MM.1S (cell line): ENCODE measurements around the gene CASTOR2.
"Not testable (repeated sequence)": the region's sequence is repeated elsewhere in the genome, so short reads cannot be mapped to it uniquely, and the experiment has no call there.

ENCODE experiments used
- DNase-seq: peaks from one replicate; pipeline ENCODE4 v3.0.0-alpha.2; 2015
- H2AFZ ChIP-seq: fragments of 300-600 bp; sonication (generic); 2 replicates; pipeline ENCODE4 v1.6.0; 2016; ENCODE audit warnings: antibody characterized with exemption, low read length
- H3F3A ChIP-seq: fragments of 300-600 bp; sonication (generic); 2 replicates; pipeline ENCODE4 v1.6.1; 2016; ENCODE audit warnings: mild to moderate bottlenecking, antibody characterized with exemption, low read length, moderate library complexity, mixed read lengths; ENCODE audit not compliant: insufficient read depth
- H3K27ac ChIP-seq: fragments of 300-600 bp; sonication (generic); 2 replicates; pipeline ENCODE4 v1.5.1; 2016; ENCODE audit warnings: mild to moderate bottlenecking, low read length
- H3K27me3 ChIP-seq: fragments of 300-600 bp; sonication (generic); replicated peaks from 2 replicates; pipeline ENCODE4 v1.6.0; 2016; ENCODE audit warnings: low read length; ENCODE audit not compliant: insufficient read depth
- H3K36me3 ChIP-seq: fragments of 300-600 bp; sonication (generic); replicated peaks from 2 replicates; pipeline ENCODE4 v1.6.1; 2016; ENCODE audit warnings: mild to moderate bottlenecking, low read length, mixed read lengths; ENCODE audit not compliant: insufficient read depth
- H3K4me1 ChIP-seq: fragments of 300-600 bp; sonication (generic); 2 replicates; pipeline ENCODE4 v1.6.1; 2016; ENCODE audit warnings: low read length, mixed read lengths
- H3K4me2 ChIP-seq: fragments of 300-600 bp; sonication (generic); 2 replicates; pipeline ENCODE4 v1.6.0; 2016; ENCODE audit warnings: low read depth, low read length
- H3K4me3 ChIP-seq: fragments of 300-600 bp; sonication (generic); 2 replicates; pipeline ENCODE4 v1.5.1; 2016; ENCODE audit warnings: low read length, mixed read lengths
- H3K79me2 ChIP-seq: fragments of 300-600 bp; sonication (generic); 2 replicates; pipeline ENCODE4 v1.6.1; 2016; ENCODE audit warnings: mixed run types, low read length, mixed read lengths
- H3K9ac ChIP-seq: fragments of 300-600 bp; sonication (generic); 2 replicates; pipeline ENCODE4 v1.6.1; 2016; ENCODE audit warnings: low read length, mixed read lengths
- H3K9me2 ChIP-seq: fragments of 300-600 bp; sonication (generic); replicated peaks from 2 replicates; pipeline ENCODE4 v1.6.1; 2016; ENCODE audit warnings: mild to moderate bottlenecking, low read length, mixed read lengths; ENCODE audit not compliant: insufficient read depth
- H3K9me3 ChIP-seq: fragments of 300-600 bp; sonication (generic); replicated peaks from 2 replicates; pipeline ENCODE4 v1.6.1; 2016; ENCODE audit warnings: mild to moderate bottlenecking, low read length, mixed read lengths; ENCODE audit not compliant: insufficient read depth
- H4K20me1 ChIP-seq: fragments of 300-600 bp; sonication (generic); 2 replicates; pipeline ENCODE4 v1.6.1; 2016; ENCODE audit warnings: mild to moderate bottlenecking, low read length, moderate library complexity, mixed read lengths; ENCODE audit not compliant: insufficient read depth
- CTCF ChIP-seq: fragments of 300-600 bp; sonication (generic); IDR thresholded peaks from 2 replicates; pipeline ENCODE4 v1.5.1; 2016; ENCODE audit warnings: antibody characterized with exemption, low read length, mixed read lengths
- EZH2 ChIP-seq: fragments of 300-600 bp; sonication (generic); optimal IDR thresholded peaks from 2 replicates; pipeline ENCODE3; 2017; ENCODE audit warnings: low read depth, mild to moderate bottlenecking, antibody characterized with exemption, low read length, mixed read lengths
- EZH2phosphoT487 ChIP-seq: fragments of 300-600 bp; sonication (generic); IDR thresholded peaks from 2 replicates; pipeline ENCODE4 v1.6.1; 2018; ENCODE audit warnings: antibody characterized with exemption, low read length

Gene CASTOR2

GRCh38 chr7:74972377-74972776 is 7.9 kb downstream of the CASTOR2 start:
- not testable (repeated sequence) for H3K4me2 ChIP-seq, H3K4me3 ChIP-seq, H3K79me2 ChIP-seq, H3F3A ChIP-seq, H3K36me3 ChIP-seq, H3K4me1 ChIP-seq, H4K20me1 ChIP-seq, H3K9ac ChIP-seq, H3K27ac ChIP-seq, DNase-seq, H2AFZ ChIP-seq, H3K9me3 ChIP-seq, H3K9me2 ChIP-seq, H3K27me3 ChIP-seq

GRCh38 chr7:74975959-74976358 is 11.5 kb downstream of the CASTOR2 start:
- not testable (repeated sequence) for H3K4me2 ChIP-seq, H3K4me1 ChIP-seq, H4K20me1 ChIP-seq, H3F3A ChIP-seq, H3K9ac ChIP-seq, H3K36me3 ChIP-seq, H3K27ac ChIP-seq, H3K9me2 ChIP-seq, H3K27me3 ChIP-seq, H3K4me3 ChIP-seq, DNase-seq, H2AFZ ChIP-seq, H3K9me3 ChIP-seq, H3K79me2 ChIP-seq

GRCh38 chr7:74977523-74977922 is 13.0 kb downstream of the CASTOR2 start:
- not testable (repeated sequence) for DNase-seq, H3K36me3 ChIP-seq, H3K27ac ChIP-seq, H2AFZ ChIP-seq, H3K9me3 ChIP-seq, H3K4me3 ChIP-seq, H3K4me2 ChIP-seq, H3K4me1 ChIP-seq, H3K9ac ChIP-seq, H3F3A ChIP-seq, H3K27me3 ChIP-seq, H3K9me2 ChIP-seq, H4K20me1 ChIP-seq, H3K79me2 ChIP-seq

GRCh38 chr7:74988436-74988835 is 23.9 kb downstream of the CASTOR2 start:
- not testable (repeated sequence) for H3K9ac ChIP-seq, H3K27me3 ChIP-seq, H3K4me3 ChIP-seq, H3K79me2 ChIP-seq, H3F3A ChIP-seq, H3K4me1 ChIP-seq, H3K27ac ChIP-seq, H3K9me2 ChIP-seq, H4K20me1 ChIP-seq, DNase-seq, H2AFZ ChIP-seq, H3K9me3 ChIP-seq, H3K4me2 ChIP-seq, H3K36me3 ChIP-seq

- Histone ChIP-seq H3K27ac (no peak overlapping the region), H3K4me2 (no peak overlapping the region), H3K4me3 (no peak overlapping the region), H3K9me3 (no peaks in the 10 kb centered on the region), H2AFZ (no peak overlapping the region), H3K27me3 (no peaks in the 10 kb centered on the region), H3K4me1 (no peaks in the 10 kb centered on the region), H3K9me2 (no peaks in the 10 kb centered on the region), H3F3A (no peaks in the 10 kb centered on the region), H3K79me2 (peaks cover 4% of the 10 kb centered on the region; the same call in 1 of the 2 replicates), H3K9ac (no peak overlapping the region), H3K36me3 (no peaks in the 10 kb centered on the region), H4K20me1 (no peaks in the 10 kb centered on the region)
- TF ChIP-seq EZH2 (no peak), CTCF (no peak), EZH2phosphoT487 (no peak)
- DNase-seq = no peak
Measured at GRCh38 chr7:74993121-74993520, 28.6 kb downstream of the CASTOR2 start.

- H3K9ac ChIP-seq, H3K4me2 ChIP-seq, H3K36me3 ChIP-seq, H3K27me3 ChIP-seq, H3K4me3 ChIP-seq, H2AFZ ChIP-seq, H3K9me2 ChIP-seq, H4K20me1 ChIP-seq, H3F3A ChIP-seq, H3K79me2 ChIP-seq, DNase-seq, H3K4me1 ChIP-seq, H3K27ac ChIP-seq, H3K9me3 ChIP-seq: not testable (repeated sequence)
Measured at GRCh38 chr7:74994869-74995543, 30.5 kb downstream of the CASTOR2 start.

GRCh38 chr7:74996361-74996760 is 31.9 kb downstream of the CASTOR2 start:
- not testable (repeated sequence) for H3K9ac ChIP-seq, H3K4me2 ChIP-seq

More at GRCh38 chr7:74996361-74996760, 31.9 kb downstream of the CASTOR2 start:
- not testable (repeated sequence) for H4K20me1 ChIP-seq, H3K4me3 ChIP-seq, H3K27ac ChIP-seq, H3F3A ChIP-seq, H3K79me2 ChIP-seq, H3K4me1 ChIP-seq, H3K36me3 ChIP-seq, H3K9me3 ChIP-seq, H3K9me2 ChIP-seq, H3K27me3 ChIP-seq, DNase-seq, H2AFZ ChIP-seq
